HFFc6 (cell line): Measurements from ENCODE around the gene HSBP1L1. TPM values are rescaled to one million over a fixed set of nuclear protein-coding genes. Genes with fewer than 3 reads are reported as not detected.
A peak's percentile ranks its signal among the peaks of the same experiment; 100 is the strongest.
"Not testable (repeated sequence)": the region's sequence is repeated elsewhere in the genome, so short reads cannot be mapped to it uniquely, and the experiment has no call there.

Source experiments
- DNase-seq: peaks from one replicate; pipeline ENCODE4 v3.0.0-alpha.2; 2018
- H3K27ac Mint-ChIP-seq: 2 replicates; pipeline ENCODE4 v1.8.0; 2020; ENCODE audit warnings: mild to moderate bottlenecking, mixed read lengths
- H3K27me3 Mint-ChIP-seq: 2 replicates; pipeline ENCODE4 v1.8.0; 2021; ENCODE audit warnings: mild to moderate bottlenecking, moderate library complexity, mixed read lengths; ENCODE audit not compliant: insufficient read depth
- H3K36me3 Mint-ChIP-seq: 2 replicates; pipeline ENCODE4 v1.8.0; 2021; ENCODE audit warnings: low read depth, mixed read lengths
- H3K4me1 Mint-ChIP-seq: 2 replicates; pipeline ENCODE4 v1.8.0; 2020; ENCODE audit warnings: low read depth, mixed read lengths
- H3K4me3 Mint-ChIP-seq: 2 replicates; pipeline ENCODE4 v1.8.0; 2020; ENCODE audit warnings: mild to moderate bottlenecking, moderate library complexity, mixed read lengths
- H3K9me3 Mint-ChIP-seq: 2 replicates; pipeline ENCODE4 v1.8.0; 2020; ENCODE audit warnings: mild to moderate bottlenecking, mixed read lengths
- total RNA-seq, 6 experiments: library from RNA; stranded (reverse); fragmentation: NEBNext Ultra II Directional; extraction: Animal tissue kit (Norgen Biotek cat#: 25700); gene quantifications; 2 replicates in 1 of 6; 3 replicates in 5 of 6; pipeline ENCODE4 v1.2.3, GENCODE V29; 2021
- TF ChIP-seq, protein P1 (sequence below): fragments of 200-600 bp; sonication (generic); IDR thresholded peaks from 2 replicates; pipeline ENCODE4 v1.5.0; 2021; ENCODE audit warnings: antibody characterized with exemption, mild to moderate bottlenecking

HSBP1L1 gene
- total RNA-seq, 6 experiments from 2014 or later: 20.7 to 25.6 (median 21.6) TPM

DNA sequence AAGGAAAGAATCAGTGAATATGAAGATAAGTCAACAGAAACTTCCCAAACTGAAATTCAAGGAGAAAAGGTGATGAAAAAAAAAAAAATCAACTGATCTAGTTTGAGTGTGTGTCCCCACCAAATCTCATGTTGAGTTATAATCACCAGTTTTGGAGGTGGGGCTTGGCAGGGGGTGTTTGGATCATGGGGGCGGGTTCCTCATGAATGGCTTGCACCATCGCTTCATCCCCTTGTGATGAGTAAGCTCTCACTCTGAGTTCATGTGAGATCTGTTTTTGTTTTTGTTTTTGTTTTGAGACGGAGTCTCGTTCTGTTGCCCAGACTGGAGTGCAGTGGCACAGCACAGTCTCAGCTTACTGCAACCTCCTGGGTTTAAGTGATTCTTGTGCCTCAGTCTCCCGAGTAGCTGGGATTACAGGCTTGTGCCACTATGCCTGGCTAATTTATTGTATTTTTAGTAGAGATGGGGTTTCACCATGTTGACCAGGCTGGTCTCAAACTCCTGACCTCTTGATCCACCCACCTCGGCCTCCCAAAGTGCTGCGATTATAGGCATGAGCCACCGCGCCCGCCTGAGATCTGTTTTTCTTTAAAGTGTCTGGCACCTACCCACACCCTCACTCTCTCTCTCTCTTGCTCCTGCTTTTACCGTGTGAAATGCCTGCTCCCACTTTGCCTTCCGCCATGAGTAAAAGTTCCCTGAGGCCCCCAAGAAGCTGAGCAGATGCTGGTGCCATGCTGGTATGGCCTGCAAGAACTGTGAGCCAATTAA lies 9.0 kb upstream of the HSBP1L1 start:
- Mint-ChIP-seq H3K4me1 (peaks cover 12% of the 10 kb centered on the region), H3K9me3 (no peaks in the 10 kb centered on the region), H3K27ac (no peak overlapping the region), H3K36me3 (peaks cover 5% of the 10 kb centered on the region; the same call in 1 of the 2 replicates), H3K4me3 (no peak overlapping the region), H3K27me3 (no peaks in the 10 kb centered on the region; the same call in 1 of the 2 replicates)
- DNase-seq: no peak
- TF ChIP-seq, protein P1, sequence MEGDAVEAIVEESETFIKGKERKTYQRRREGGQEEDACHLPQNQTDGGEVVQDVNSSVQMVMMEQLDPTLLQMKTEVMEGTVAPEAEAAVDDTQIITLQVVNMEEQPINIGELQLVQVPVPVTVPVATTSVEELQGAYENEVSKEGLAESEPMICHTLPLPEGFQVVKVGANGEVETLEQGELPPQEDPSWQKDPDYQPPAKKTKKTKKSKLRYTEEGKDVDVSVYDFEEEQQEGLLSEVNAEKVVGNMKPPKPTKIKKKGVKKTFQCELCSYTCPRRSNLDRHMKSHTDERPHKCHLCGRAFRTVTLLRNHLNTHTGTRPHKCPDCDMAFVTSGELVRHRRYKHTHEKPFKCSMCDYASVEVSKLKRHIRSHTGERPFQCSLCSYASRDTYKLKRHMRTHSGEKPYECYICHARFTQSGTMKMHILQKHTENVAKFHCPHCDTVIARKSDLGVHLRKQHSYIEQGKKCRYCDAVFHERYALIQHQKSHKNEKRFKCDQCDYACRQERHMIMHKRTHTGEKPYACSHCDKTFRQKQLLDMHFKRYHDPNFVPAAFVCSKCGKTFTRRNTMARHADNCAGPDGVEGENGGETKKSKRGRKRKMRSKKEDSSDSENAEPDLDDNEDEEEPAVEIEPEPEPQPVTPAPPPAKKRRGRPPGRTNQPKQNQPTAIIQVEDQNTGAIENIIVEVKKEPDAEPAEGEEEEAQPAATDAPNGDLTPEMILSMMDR: no peak

- no peak overlapping the region for H3K4me3 Mint-ChIP-seq
Measured at GRCh38 chr18:79956276-79956675, 8.2 kb upstream of the HSBP1L1 start.

GRCh38 chr18:79958981-79959380 lies 5.5 kb upstream of the HSBP1L1 start:
- DNase-seq: no peak
- peaks cover 32% of the 10 kb centered on the region for H3K4me1 Mint-ChIP-seq
- TF ChIP-seq, protein P1: no peak
- peaks cover 5% of the 10 kb centered on the region; the same call in 1 of the 2 replicates for H3K36me3 Mint-ChIP-seq
- H3K9me3 Mint-ChIP-seq: no peaks in the 10 kb centered on the region
- no peak overlapping the region for H3K27ac Mint-ChIP-seq
- no peak overlapping the region for H3K4me3 Mint-ChIP-seq
- H3K27me3 Mint-ChIP-seq: no peaks in the 10 kb centered on the region; the same call in 1 of the 2 replicates

More at GRCh38 chr18:79956276-79956675, 8.2 kb upstream of the HSBP1L1 start:
- Mint-ChIP-seq H3K27me3 (no peaks in the 10 kb centered on the region; the same call in 1 of the 2 replicates), H3K9me3 (no peaks in the 10 kb centered on the region), H3K27ac (no peak overlapping the region), H3K36me3 (peaks cover 5% of the 10 kb centered on the region; the same call in 1 of the 2 replicates), H3K4me1 (peaks cover 17% of the 10 kb centered on the region)
- TF ChIP-seq, protein P1: no peak
- DNase-seq: no peak

DNA sequence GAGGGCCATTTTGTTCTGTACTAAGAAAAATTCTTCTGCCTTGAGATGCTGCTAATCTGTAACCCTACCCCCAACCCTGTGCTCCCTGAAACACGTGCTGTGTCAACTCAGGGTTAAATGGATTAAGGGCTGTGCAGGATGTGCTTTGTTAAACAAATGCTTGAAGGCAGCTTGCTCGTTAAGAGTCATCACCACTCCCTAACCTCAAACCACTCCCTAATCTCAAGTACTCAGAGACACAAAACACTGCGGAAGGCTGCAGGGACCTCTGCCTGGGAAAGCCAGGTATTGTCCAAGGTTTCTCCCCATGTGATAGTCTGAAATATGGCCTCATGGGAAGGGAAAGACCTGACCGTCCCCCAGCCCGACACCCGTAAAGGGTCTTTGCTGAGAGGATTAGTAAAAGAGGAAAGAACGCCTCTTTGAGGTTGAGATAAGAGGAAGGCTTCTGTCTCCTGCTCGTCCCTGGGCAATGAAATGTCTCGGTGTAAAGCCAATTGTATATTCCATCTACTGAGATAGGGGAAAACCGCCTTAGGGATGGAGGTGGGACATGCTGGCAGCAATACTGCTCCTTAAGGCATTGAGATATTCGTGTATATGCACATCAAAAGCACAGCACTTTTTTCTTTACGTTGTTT lies 4.2 kb upstream of the HSBP1L1 start:
- peak; percentile 59 for DNase-seq

DNA sequence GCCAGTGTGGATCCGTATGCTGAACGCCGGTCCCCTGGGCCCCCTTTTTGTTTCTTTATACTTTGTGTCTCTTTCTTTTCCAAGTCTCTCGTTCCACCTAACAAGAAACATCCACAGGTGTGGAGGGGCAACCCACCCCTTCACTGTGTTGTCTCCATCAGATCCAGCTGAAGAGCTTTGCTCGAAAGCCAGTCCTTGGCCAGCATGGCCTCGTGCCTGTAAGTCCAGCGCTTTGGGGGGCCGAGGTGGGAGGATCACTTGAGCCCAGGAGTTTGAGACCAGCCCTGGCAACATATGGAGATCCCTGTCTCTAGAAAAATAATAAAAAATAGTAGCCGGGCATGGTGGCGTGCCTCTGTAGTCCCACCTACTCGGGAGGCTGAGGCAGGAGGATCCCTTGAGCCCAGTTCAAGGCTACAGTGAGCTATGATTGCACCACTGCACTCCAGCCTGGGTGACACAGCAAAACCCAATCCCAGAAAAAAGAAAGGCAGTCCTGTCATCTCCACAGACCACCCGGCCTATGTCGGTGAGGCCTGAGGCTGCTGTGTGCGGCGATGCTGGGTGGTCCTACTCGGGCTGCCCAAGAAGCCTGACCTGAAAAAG lies 3.4 kb upstream of the HSBP1L1 start:
- DNase-seq: no peak
- peaks cover 3% of the 10 kb centered on the region; the same call in 1 of the 2 replicates for H3K27me3 Mint-ChIP-seq
- no peaks in the 10 kb centered on the region for H3K9me3 Mint-ChIP-seq
- TF ChIP-seq, protein P1: no peak
- H3K36me3 Mint-ChIP-seq: no peaks in the 10 kb centered on the region; the same call in 1 of the 2 replicates
- peak overlapping the region; percentile 80 for H3K27ac Mint-ChIP-seq
- H3K4me3 Mint-ChIP-seq: no peak overlapping the region
- peaks cover 40% of the 10 kb centered on the region for H3K4me1 Mint-ChIP-seq

More for the DNA sequence above, 4.2 kb upstream of the HSBP1L1 start:
- Mint-ChIP-seq H3K4me1 (peaks cover 34% of the 10 kb centered on the region), H3K27ac (peak overlapping the region; percentile 80), H3K4me3 (peak overlapping the region; percentile 67)
- H3K9me3 Mint-ChIP-seq, H3K36me3 Mint-ChIP-seq, H3K27me3 Mint-ChIP-seq: not testable (repeated sequence)
